GM21825 (cell line): Measurements from ENCODE around the gene EPC1.
"Not testable (repeated sequence)": the region's sequence is repeated elsewhere in the genome, so short reads cannot be mapped to it uniquely, and the experiment has no call there.

Experiments
- ATAC-seq: cut with Tn5 transposase; IDR thresholded peaks from one replicate; pipeline ENCODE4 v1.9.1; 2021; ENCODE audit warnings: mild to moderate bottlenecking, moderate library complexity; ENCODE audit not compliant: unreplicated experiment

EPC1 gene

GRCh38 chr10:32241946-32242345, 105.0 kb downstream of the EPC1 start:
- ATAC-seq, result no peak

- no peak for ATAC-seq
These were observed 106.5 kb downstream of the EPC1 start for GRCh38 chr10:32240471-32240870.

GRCh38 chr10:32239769-32240168, 107.2 kb downstream of the EPC1 start:
- no peak for ATAC-seq

- ATAC-seq, result no peak
These were observed 109.2 kb downstream of the EPC1 start for GRCh38 chr10:32237644-32238345.

DNA sequence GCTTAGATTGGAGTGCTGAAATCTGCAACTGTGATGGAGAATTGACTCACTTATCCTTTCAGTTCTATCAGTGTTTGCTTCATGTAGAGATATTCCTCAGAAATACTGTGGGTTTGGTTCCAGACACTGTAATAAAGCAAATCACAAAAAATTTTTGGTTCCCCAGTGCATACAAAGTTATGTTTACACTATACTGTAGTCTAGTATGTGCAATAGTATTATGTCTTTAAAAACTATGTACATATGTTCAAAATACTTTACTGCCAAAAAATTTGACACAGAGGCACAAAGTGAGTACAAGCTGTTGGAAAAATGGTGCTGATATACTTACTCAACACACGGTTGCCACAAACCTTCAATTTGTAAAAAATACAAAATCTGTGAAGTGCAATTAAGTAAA, 112.5 kb downstream of the EPC1 start:
- ATAC-seq, result no peak

- not testable (repeated sequence) for ATAC-seq
These were observed 113.6 kb downstream of the EPC1 start for GRCh38 chr10:32233375-32233774.

DNA sequence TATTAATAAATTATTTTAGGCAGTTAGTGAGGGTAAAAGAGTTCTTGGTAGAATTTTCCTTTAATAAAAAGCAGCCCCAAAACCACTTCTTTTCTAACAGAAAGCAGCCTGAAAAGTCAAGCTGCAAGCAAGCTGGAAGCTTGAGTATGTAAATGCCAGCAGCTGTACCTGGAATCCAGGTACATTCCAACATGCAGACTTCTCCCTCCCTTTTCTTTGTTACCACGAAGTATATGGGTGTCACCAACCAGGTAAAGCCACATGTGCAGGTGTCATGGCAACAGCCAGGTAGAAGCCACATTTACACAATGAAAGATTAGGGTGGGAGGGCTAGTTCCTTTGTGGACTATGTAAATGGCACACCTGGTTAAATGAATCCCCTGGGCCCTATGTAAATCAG, 114.6 kb downstream of the EPC1 start:
- no peak for ATAC-seq

DNA sequence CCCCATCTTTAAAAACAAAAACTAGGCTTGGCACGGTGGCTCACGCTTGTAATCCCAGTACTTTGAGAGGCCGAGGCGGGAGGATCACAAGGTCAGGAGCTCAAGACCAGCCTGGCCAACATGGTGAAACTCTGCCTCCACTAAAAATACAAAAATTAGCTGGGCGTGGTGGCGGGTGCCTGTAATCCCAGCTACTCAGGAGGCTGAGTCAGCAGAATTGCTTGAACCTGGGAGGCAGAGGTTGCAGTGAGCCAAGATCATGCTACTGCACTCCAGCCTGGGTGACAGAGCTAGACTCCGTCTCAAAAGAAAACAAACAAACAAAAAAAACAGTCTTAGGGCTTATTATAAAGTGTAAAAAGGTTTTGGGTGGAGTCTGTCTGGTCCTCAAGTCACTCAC, 117.2 kb downstream of the EPC1 start:
- not testable (repeated sequence) for ATAC-seq

DNA sequence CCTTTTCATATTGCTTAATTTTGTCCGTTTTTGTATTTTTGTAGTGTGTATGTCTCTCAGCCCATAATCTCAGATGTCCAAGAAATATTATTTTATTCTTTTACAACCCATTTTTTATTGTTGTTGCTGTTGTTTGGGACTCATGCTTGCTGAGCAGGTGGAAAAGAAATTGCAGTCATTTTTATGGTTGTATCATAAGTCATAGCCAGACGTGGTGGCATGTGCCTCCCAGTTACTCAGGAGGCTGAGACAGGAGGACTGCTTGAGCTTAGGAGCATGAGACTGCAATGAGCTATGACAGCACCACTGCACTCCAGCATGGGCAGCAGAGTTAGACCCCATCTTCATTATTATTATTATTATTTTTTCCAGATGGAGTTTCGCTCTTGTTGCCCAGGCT, 117.8 kb downstream of the EPC1 start:
- ATAC-seq, result no peak

GRCh38 chr10:32227802-32228201, 119.2 kb downstream of the EPC1 start:
- ATAC-seq, result no peak

DNA sequence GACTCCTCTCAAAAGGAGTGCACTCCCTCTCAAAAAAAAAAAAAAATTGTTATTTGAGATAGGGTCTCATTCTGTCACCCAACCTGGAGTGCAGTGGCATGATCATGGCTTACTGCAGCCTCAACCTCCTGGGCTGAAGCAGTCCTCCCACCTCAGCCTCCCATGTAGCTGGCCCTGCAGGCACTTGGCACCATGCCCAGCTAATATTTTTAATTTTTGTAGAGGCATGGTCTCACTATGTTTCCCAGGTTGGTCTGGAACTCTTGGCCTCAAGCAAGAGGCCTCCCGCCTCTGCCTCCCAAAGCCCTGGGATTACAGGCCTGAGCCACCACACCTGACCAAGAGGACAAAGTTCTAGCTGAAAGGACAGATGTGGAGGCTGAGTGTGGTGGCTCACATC, 120.3 kb downstream of the EPC1 start:
- no peak for ATAC-seq

DNA sequence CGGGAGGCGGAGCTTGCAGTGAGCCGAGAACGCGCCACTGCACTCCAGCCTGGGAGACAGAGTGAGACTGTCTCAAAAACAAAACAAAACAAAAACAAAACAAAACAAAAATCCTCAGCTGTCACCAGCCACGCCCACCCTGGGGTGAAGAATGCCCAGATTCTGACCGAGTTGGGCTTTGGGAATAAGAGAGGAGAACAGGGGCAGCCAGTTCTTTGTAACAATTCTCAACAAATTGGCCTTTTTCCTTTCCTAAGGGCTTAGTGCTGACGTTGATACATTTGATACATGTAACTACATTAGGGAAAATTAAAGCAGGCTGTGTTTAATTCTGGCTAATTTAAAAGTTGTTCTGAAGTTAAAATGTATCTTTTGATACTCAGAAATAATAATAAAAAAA, 121.0 kb downstream of the EPC1 start:
- no peak for ATAC-seq

DNA sequence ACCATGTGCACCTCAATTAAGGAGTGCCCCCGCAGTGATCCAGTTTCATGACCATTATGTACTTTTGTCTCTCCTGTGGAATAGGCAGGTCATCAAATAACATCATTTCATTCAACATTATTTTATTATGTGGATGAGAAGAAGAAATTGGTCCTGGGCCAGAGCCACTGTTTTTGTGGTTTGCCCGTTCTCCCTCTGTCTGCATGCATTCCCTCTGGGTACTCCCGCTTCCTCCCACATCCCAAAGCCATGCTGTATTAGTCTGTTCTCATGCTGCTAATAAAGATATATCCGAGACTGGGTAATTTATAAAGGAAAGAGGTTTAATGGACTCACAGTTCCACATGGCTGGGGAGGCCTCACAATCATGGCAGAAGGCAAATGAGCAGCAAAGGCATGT, 124.6 kb downstream of the EPC1 start:
- not testable (repeated sequence) for ATAC-seq

- not testable (repeated sequence) for ATAC-seq
These were observed 127.8 kb downstream of the EPC1 start for GRCh38 chr10:32219156-32219555.

GRCh38 chr10:32218206-32219044, 128.5 kb downstream of the EPC1 start:
- not testable (repeated sequence) for ATAC-seq
